GM23248 (cell line): ENCODE measurements around the gene CLEC7A.

Experiments
- EZH2 ChIP-seq: fragments of 200-600 bp; sonication (generic); IDR thresholded peaks from 2 replicates; pipeline ENCODE4 v1.6.1; 2018; ENCODE audit warnings: antibody characterized with exemption, mild to moderate bottlenecking; ENCODE audit not compliant: insufficient read depth, poor library complexity, severe bottlenecking
- EZH2phosphoT487 ChIP-seq: fragments of 200-600 bp; sonication (generic); IDR thresholded peaks from 2 replicates; pipeline ENCODE4 v1.6.1; 2018; ENCODE audit warnings: antibody characterized with exemption, moderate library complexity, mild to moderate bottlenecking, low read depth; ENCODE audit not compliant: insufficient read depth

- no peak for TF ChIP-seq EZH2
- TF ChIP-seq EZH2phosphoT487: no peak
Measured at GRCh38 chr12:10111451-10111850, 18.5 kb downstream of the CLEC7A start.
